ENCODE measurements around the gene EP400.

DNA sequence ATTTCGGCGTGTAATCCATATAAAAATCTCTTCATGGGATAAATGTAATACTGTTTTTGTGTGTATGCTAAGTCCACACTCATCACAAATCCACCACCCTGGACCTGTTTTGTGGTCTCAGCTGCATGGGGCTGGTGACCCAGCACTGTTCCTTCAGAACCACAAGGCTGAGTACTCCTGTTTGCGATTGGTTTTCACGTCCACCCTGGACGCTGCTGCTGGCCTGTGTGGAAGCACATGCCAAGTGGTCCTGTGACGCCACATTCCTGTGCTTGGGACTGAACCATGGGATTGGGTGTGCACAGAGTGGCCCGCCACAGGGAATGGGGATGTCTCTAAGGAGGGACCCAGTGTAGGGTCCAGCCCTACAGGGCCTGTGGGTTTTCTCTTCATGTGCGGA is 16.4 kb upstream of the EP400 start:
- TF ChIP-seq, protein P1, sequence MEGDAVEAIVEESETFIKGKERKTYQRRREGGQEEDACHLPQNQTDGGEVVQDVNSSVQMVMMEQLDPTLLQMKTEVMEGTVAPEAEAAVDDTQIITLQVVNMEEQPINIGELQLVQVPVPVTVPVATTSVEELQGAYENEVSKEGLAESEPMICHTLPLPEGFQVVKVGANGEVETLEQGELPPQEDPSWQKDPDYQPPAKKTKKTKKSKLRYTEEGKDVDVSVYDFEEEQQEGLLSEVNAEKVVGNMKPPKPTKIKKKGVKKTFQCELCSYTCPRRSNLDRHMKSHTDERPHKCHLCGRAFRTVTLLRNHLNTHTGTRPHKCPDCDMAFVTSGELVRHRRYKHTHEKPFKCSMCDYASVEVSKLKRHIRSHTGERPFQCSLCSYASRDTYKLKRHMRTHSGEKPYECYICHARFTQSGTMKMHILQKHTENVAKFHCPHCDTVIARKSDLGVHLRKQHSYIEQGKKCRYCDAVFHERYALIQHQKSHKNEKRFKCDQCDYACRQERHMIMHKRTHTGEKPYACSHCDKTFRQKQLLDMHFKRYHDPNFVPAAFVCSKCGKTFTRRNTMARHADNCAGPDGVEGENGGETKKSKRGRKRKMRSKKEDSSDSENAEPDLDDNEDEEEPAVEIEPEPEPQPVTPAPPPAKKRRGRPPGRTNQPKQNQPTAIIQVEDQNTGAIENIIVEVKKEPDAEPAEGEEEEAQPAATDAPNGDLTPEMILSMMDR (IDR thresholded peaks at IDR 0.05) = no peak
- no peak for TF ChIP-seq POLR2A (IDR thresholded peaks at IDR 0.05)

Measured in gastroesophageal sphincter (tissue), 3 donors.